NCI-H2107 treated with DMSO at 0.1 percent for 48 hours (cell line): ENCODE results near the gene KIF4A.
"Not testable (repeated sequence)": the region's sequence is repeated elsewhere in the genome, so short reads cannot be mapped to it uniquely, and the experiment has no call there.

ENCODE experiments used
- DNase-seq: peaks from one replicate; lab custom pipeline; 2025; ENCODE audit not compliant: unreplicated experiment; lab: John Stamatoyannopoulos, UW

Gene KIF4A

GRCh38 chrX:70280573-70280972 is 9.3 kb upstream of the KIF4A start:
- no peak for DNase-seq

GRCh38 chrX:70281951-70282350 is 8.0 kb upstream of the KIF4A start, which contains the start of gene RAB41:
Gene RAB41 (plus strand): TSS chrX:70282172. CDS start chrX:70282218, 46 bp downstream.
- DNase-seq = no peak

GRCh38 chrX:70289168-70289792 is 624 bp upstream of the KIF4A start:
- no peak for DNase-seq

GRCh38 chrX:70292788-70293187 is 2.9 kb downstream of the KIF4A start:
- no peak for DNase-seq

GRCh38 chrX:70293621-70294020 is 3.7 kb downstream of the KIF4A start:
- no peak for DNase-seq

- no peak for DNase-seq
Observed at GRCh38 chrX:70301716-70302115, 11.8 kb downstream of the KIF4A start.

- DNase-seq = no peak
Observed at GRCh38 chrX:70313503-70313902, 23.6 kb downstream of the KIF4A start.

- no peak for DNase-seq
Observed at GRCh38 chrX:70322784-70323183, 32.9 kb downstream of the KIF4A start.

GRCh38 chrX:70323628-70324027 is 33.7 kb downstream of the KIF4A start:
- DNase-seq = not testable (repeated sequence)

GRCh38 chrX:70324326-70324725 is 34.4 kb downstream of the KIF4A start:
- no peak for DNase-seq

- no peak for DNase-seq
Observed at GRCh38 chrX:70331161-70331560, 41.3 kb downstream of the KIF4A start.

GRCh38 chrX:70332600-70332999 is 42.7 kb downstream of the KIF4A start:
- DNase-seq = no peak

GRCh38 chrX:70336767-70337166 is 46.9 kb downstream of the KIF4A start:
- no peak for DNase-seq

GRCh38 chrX:70338290-70338689 is 48.4 kb downstream of the KIF4A start:
- DNase-seq = no peak

- DNase-seq = no peak
Observed at GRCh38 chrX:70343435-70343834, 53.5 kb downstream of the KIF4A start.

GRCh38 chrX:70346418-70347070 is 56.6 kb downstream of the KIF4A start:
- no peak for DNase-seq

- DNase-seq = not testable (repeated sequence)
Observed at GRCh38 chrX:70348825-70349224, 58.9 kb downstream of the KIF4A start.

GRCh38 chrX:70349367-70350125 is 59.6 kb downstream of the KIF4A start:
- not testable (repeated sequence) for DNase-seq

GRCh38 chrX:70352496-70352895 is 62.6 kb downstream of the KIF4A start:
- DNase-seq = no peak

GRCh38 chrX:70353514-70353913 is 63.6 kb downstream of the KIF4A start:
- no peak for DNase-seq

GRCh38 chrX:70354716-70355115 is 64.8 kb downstream of the KIF4A start:
- DNase-seq = no peak

GRCh38 chrX:70359458-70359857 is 69.6 kb downstream of the KIF4A start:
- no peak for DNase-seq
